ENCODE measurements around the gene MICAL3.

- TF ChIP-seq, protein P1, sequence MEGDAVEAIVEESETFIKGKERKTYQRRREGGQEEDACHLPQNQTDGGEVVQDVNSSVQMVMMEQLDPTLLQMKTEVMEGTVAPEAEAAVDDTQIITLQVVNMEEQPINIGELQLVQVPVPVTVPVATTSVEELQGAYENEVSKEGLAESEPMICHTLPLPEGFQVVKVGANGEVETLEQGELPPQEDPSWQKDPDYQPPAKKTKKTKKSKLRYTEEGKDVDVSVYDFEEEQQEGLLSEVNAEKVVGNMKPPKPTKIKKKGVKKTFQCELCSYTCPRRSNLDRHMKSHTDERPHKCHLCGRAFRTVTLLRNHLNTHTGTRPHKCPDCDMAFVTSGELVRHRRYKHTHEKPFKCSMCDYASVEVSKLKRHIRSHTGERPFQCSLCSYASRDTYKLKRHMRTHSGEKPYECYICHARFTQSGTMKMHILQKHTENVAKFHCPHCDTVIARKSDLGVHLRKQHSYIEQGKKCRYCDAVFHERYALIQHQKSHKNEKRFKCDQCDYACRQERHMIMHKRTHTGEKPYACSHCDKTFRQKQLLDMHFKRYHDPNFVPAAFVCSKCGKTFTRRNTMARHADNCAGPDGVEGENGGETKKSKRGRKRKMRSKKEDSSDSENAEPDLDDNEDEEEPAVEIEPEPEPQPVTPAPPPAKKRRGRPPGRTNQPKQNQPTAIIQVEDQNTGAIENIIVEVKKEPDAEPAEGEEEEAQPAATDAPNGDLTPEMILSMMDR (IDR thresholded peaks at IDR 0.05) = no peak
- no peak for TF ChIP-seq EP300 (IDR thresholded peaks at IDR 0.05)
Observed at GRCh38 chr22:17972385-17973191, 51.8 kb downstream of the MICAL3 start.

All from suprapubic skin (tissue), 3 donors.